GM19468 (cell line): ENCODE results near the gene AGBL3.
"Not testable (repeated sequence)": the region's sequence is repeated elsewhere in the genome, so short reads cannot be mapped to it uniquely, and the experiment has no call there.

Experiments
- ATAC-seq: cut with Tn5 transposase; IDR thresholded peaks from one replicate; pipeline ENCODE4 v1.9.1; 2021; ENCODE audit warnings: mild to moderate bottlenecking, moderate library complexity, moderate number of reproducible peaks; ENCODE audit not compliant: unreplicated experiment; ENCODE audit errors: extremely low read depth

Gene AGBL3

GRCh38 chr7:134962270-134962780 lies 24.0 kb upstream of the AGBL3 start:
- no peak for ATAC-seq

DNA sequence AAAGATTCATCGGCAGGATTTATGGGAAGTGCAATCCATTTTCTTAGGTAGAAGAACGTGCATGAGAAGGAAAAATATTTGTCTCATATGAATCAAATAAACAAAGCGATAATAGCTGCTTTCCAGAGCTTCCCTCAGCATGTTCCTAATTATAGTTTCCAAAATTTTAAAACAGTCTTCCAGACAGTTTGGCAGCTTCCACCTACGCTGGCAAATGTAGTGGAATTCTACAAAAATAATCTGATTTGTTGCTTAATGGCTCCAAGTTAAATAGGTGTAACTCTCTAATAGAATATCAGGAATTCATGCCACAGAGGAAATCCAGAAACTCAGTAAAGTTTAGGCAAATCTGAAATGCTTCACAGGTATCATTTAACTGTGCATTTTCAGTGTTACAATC lies 23.3 kb upstream of the AGBL3 start:
- ATAC-seq = no peak

GRCh38 chr7:134966691-134967090 lies 19.6 kb upstream of the AGBL3 start:
- no peak for ATAC-seq

GRCh38 chr7:134968110-134968509 lies 18.2 kb upstream of the AGBL3 start:
- ATAC-seq = no peak

DNA sequence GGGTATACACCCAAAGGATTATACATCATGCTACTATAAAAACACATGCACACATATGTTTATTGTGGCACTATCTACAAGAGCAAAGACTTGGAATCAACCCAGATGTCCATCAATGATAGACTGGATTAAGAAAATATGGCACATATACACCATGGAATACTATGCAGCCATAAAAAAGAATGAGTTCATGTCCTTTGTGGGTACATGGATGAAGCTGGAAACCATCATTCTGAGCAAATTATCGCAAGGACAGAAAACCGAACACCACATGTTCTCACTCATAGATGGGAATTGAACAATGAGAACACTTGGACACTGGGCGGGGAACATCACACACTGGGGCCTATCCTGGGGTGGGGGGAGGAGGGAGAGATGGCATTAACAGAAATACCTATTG lies 4.7 kb upstream of the AGBL3 start:
- not testable (repeated sequence) for ATAC-seq

DNA sequence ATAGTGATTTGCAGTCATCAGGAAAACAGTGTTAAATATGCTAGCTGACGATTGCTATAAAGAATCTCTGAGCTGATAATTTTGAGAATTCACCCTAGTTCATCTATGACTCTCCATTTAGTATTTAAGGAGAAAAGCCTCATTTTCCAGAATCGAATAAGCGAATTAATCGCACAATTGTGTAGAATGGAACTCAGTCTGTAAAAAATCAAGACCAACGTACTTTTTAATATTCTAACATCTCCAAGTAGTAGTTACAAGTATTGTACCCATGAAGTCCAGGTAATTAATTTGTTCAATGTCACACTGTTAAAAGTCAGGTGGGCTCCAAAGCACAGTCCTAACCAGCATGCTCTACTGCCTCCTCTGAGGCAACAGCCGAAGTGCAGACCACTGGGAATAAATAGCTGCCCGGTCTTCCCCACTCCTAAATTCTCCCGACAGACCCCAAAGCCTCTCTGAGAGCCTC lies 380 bp upstream of the AGBL3 start:
- ATAC-seq = peak; percentile 3

DNA sequence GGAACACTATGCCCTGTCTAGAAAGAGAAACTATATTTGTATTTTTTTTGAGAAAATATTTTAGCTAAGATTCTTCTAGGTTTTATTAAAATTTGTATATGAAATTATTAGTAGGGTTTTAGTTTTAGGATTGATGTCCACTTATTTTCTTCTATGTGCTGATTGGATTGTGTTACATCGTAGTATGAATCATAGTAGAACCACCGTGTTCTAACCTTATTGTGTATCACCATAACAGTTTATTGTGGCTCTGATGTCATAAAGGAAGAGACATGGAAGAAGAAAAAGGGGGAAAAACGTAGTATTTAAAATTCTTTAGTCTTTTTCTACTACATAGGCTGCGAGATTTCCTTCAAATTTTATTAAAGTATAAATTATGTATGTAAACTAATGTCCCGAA lies 1.9 kb downstream of the AGBL3 start:
- no peak for ATAC-seq

DNA sequence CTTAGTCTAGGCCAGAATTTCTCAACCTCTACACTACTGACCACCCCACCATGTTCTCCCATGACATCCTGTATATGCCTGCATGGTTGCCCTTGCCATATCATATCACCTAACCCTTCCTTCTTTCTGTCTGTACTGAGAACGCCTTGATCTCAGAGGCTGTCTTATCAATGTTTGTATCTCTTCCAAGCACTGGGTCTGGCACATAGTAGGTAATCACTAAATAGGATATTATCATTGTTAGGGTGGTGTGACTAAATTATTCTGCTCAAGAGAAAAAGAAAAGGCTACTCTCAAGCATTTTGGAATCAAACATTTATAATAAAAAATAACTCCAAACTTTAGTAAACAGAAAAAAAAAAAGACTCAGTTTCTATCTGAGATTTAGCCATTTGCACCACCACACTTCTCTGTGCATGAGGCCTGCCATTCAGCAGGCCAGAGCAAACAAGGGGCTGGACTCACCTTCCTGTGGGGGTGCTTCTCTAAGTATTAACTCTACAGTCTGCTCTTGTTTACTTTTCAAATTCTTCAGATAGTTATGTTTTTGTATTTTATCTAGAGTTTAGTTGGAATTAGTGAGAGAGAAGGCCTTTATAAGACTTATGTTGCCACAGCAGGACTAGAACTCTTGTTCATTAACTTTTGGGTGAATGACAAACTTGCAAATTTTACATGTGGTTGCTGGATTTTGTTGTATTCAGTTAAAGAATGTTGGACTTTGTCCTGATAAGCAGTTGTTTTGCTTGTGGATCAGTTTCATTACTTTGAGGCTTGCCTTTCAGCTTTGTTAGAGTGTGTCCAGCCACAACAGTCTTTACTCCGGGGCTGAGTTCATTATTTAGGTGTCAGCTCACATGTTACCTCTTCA lies 5.4 kb downstream of the AGBL3 start:
- no peak for ATAC-seq

DNA sequence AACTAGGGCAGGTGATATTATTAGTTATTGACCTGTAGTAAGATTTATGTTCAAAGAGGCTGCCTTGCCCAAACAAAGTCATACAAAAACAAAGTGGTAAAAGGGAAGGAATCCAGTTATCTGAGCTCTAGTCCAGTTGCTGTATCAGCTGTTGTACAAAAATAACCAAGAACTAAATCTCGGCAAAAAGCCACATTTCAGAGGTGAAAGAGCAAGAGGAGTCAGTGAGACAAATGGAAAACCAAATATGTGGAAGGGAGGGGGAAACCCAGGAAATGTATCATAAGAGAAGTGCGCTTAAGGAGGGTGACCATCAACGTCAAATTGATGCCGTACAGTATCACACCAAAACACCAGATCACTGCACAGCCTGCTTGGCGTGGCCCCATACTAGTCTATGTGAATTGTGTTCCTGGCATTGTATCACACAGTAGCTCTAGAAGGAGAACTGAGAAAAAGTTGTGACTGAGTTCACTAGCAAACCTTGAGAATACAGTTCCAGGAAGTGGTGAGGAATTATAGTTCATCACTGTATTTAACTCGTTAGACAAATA lies 6.4 kb downstream of the AGBL3 start:
- ATAC-seq = peak; percentile 67

GRCh38 chr7:134993877-134994456 lies 7.7 kb downstream of the AGBL3 start:
- ATAC-seq = no peak

DNA sequence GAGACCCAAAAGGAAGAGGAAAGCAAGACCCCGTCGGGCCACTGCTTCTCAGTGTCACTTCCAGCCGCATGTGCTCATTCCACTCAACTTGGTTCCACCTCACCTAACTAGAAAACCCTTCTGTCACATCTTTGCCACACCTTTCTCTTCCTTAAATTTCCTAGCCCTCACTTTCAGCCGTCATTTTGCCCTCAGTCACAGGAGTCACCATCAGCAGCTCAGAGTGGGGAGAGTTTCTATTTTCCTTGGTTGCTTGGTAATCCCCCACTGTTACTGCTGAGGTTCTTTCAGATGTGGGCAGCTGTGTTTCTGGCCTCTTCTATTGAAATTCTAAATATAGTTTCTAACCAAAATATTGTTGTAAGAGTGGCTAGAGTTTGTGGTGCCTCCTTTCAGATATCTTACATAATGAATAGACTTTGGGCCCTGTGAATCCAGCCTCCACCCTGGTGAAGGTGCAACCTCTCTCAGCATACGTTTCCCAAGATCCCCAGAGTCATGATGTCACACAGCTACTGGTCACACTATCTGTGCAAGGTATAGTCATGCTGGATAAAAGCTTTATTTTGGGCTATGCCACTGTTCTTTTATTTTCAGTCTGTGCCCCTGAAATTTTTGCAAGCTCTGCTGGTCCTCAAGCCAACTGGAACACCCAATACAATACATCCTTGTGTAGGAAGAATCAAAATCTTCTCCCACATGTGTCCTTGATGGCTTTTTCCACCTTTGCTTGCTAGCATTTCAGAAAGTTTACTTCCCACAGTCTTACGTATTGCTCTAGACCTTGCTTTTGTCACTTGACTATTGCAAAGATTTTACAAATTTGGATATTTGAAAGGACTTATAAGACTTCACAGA lies 9.2 kb downstream of the AGBL3 start:
- no peak for ATAC-seq

DNA sequence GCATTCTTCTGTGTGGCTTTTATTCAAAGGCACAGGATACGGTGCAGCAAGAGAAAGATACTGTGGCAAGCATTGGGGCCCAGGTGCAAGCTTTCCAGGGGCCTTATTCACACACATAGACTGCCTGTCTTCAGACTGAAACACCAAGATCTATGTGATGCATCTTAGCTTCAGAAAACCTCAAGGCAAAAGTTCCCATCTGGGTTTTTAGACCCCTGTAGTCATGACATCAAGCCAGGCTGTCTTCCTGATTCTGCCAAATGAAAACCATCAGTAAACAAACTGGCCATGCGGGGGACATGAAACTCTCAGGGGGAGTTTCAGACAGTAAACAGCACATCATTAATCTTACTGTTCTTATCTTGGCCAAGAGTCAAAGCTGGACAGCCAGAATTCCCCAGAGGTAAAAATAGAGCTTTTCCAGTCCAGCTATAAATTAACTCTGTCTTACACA lies 9.8 kb downstream of the AGBL3 start:
- peak; percentile 18 for ATAC-seq

DNA sequence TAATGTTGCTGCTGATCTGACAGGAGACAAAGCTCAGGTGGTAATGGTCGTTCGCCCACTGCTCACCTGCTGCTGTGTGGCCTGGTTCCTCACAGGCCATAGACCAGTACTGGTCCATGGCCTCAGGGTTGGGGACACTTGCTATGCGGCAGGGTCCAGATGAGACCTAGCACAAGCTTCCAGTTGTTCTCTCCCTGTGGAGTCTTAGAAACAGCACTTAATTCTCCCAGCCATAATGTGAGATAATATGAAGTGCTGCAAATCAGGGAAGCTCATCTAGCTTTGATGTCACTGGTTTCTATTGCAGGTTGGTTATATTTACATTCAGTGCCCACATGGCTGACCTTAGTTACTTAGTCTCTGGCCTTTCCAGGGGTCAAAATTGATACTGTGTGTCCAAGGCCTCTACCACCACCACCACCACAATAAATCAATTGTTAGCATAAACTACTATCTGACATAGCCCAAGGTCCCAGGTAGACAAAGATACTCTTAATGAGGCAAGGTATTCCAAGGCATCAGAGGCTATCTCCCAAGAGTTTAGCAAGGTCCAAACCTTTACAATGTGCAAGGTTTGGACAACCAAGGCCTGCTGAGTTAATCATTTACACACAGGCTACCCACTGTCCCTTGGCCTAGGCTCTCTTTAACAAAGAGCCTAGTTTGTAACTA lies 11.0 kb downstream of the AGBL3 start:
- no peak for ATAC-seq

DNA sequence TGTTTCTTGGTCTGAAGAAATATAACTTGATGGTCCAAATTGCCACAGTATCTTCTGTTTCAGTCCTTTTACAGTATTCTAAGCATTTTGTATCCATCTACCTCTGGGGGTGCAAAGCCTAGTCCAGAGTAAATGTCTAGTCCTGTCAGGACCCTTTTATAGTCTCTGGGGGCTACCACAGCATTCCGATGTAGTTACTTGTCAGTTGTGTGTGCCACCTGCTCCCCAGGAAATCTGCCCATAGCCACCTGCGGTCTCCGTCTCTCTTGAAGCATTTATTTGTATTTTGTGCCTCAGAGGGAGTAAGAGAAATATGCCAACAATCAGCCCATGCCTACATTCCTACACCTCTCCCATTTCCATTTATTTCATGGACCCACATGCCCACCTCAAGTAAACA lies 12.8 kb downstream of the AGBL3 start:
- ATAC-seq = no peak

- no peak for ATAC-seq
Observed at GRCh38 chr7:135001390-135002165, 15.3 kb downstream of the AGBL3 start.

DNA sequence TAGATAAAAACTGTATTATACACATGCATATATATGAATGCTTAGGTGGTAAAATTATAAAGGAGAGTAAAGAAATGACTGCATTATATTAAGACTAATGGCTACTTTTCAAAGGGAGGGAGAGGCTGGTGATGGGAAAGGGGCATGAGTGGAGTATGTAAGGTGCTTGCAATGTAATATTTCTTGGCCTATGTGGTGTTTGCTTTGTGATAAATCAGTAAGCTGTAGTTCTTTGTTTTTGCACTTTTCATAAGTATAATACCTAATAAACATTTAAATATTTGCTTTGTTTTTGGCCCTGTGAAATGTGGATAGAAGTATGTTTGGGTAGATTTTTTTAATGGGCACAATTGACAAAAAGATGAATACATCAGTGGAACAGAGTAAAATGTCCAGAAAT lies 25.9 kb downstream of the AGBL3 start:
- ATAC-seq = no peak

- no peak for ATAC-seq
Observed at GRCh38 chr7:135023622-135024021, 37.3 kb downstream of the AGBL3 start.

DNA sequence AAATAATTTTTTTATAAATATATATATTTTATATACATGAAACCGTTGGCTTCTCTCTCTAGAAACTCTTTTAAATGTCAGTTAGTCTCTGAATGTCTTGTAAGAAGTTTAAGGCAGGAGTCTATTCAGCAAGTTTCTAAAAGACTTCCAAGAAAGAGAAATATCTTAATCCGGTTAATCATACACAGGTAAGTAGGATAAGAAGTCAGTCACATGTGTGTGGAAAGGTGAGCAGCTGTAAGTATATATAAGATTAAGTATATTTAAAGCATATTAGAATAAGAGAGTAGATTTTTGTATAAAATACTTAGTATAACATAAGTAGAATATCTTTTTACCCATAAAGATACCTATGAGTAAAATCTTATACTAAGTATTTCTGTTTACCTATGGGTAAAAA lies 48.9 kb downstream of the AGBL3 start:
- ATAC-seq = no peak

GRCh38 chr7:135067017-135067416 lies 80.7 kb downstream of the AGBL3 start:
- not testable (repeated sequence) for ATAC-seq
